Esophagus muscularis mucosa (tissue), 3 donors: ENCODE measurements around the gene SMYD4.

Experiments
- EP300 ChIP-seq: sonication (generic); formaldehyde crosslinking; IDR thresholded peaks from one replicate; pipeline ENCODE4 v1.6.1; 2017; ENCODE audit warnings: antibody characterized with exemption
- TF ChIP-seq, protein P1 (sequence below), 3 experiments: fragments of 200-600 bp in 2 of 3; fragments of 450-650 bp in 1 of 3; sonication (generic) in 2 of 3; IDR thresholded peaks; one replicate each; pipeline ENCODE4 v1.5.1; 2017 to 2019; ENCODE audit warnings: antibody characterized with exemption in 3 of 3, mild to moderate bottlenecking in 2 of 3, moderate library complexity in 1 of 3

GRCh38 chr17:1793447-1793806, 36.3 kb downstream of the SMYD4 start:
- TF ChIP-seq EP300, result no peak
- TF ChIP-seq, protein P1, sequence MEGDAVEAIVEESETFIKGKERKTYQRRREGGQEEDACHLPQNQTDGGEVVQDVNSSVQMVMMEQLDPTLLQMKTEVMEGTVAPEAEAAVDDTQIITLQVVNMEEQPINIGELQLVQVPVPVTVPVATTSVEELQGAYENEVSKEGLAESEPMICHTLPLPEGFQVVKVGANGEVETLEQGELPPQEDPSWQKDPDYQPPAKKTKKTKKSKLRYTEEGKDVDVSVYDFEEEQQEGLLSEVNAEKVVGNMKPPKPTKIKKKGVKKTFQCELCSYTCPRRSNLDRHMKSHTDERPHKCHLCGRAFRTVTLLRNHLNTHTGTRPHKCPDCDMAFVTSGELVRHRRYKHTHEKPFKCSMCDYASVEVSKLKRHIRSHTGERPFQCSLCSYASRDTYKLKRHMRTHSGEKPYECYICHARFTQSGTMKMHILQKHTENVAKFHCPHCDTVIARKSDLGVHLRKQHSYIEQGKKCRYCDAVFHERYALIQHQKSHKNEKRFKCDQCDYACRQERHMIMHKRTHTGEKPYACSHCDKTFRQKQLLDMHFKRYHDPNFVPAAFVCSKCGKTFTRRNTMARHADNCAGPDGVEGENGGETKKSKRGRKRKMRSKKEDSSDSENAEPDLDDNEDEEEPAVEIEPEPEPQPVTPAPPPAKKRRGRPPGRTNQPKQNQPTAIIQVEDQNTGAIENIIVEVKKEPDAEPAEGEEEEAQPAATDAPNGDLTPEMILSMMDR (IDR thresholded peaks at IDR 0.05), result no peak
